ENCODE data around the gene MYO15B. TPM values are rescaled to one million over a fixed set of nuclear protein-coding genes. Genes with fewer than 3 reads are reported as not detected.

Gene MYO15B
- total and polyA plus RNA-seq, 2 of the 13 experiments (the other 11 are each of a cell fraction or from before 2014, with no cell fraction given): 2.8 to 8.1 TPM

GRCh38 chr17:75557852-75558665 lies 29.5 kb upstream of the MYO15B start (continued):
- TF ChIP-seq MTERF4 (CRISPR knock-in tag; IDR thresholded peaks at IDR 0.05) (no peak), ZGPAT (CRISPR knock-in tag; IDR thresholded peaks at IDR 0.05) (no peak; the same call in 1 of the 2 replicates), ZNF609 (CRISPR knock-in tag; IDR thresholded peaks at IDR 0.05; ENCODE audit: borderline replicate concordance) (no peak; the same call in 1 of the 2 replicates), ZNF788 (CRISPR knock-in tag; IDR thresholded peaks at IDR 0.05; ENCODE audit: borderline replicate concordance) (no peak), ASH2L (IDR thresholded peaks at IDR 0.05; ENCODE audit: insufficient read length, low read depth, low read length) (no peak), BCLAF1 (IDR thresholded peaks at IDR 0.05) (no peak), GZF1 (CRISPR knock-in tag; IDR thresholded peaks at IDR 0.05) (no peak), HOXA9 (CRISPR knock-in tag; IDR thresholded peaks at IDR 0.05; ENCODE audit: borderline replicate concordance) (no peak), SMYD3 (CRISPR knock-in tag; IDR thresholded peaks at IDR 0.05) (no peak), TOPORS (CRISPR knock-in tag; IDR thresholded peaks at IDR 0.05) (no peak), HINFP (CRISPR knock-in tag; IDR thresholded peaks at IDR 0.05; ENCODE audit: low read depth) (0 out of 2 replicates have a peak, but pooled peaks have one; percentile 11), MIER3 (CRISPR knock-in tag; IDR thresholded peaks at IDR 0.05; ENCODE audit: borderline replicate concordance) (no peak), ZNF678 (CRISPR knock-in tag; IDR thresholded peaks at IDR 0.05) (peak; percentile 65), ZNF543 (CRISPR knock-in tag; IDR thresholded peaks at IDR 0.05) (no peak), SALL2 (CRISPR knock-in tag; IDR thresholded peaks at IDR 0.05) (no peak), ZFP37 (CRISPR knock-in tag; IDR thresholded peaks at IDR 0.05; ENCODE audit: borderline replicate concordance) (no peak), ONECUT2 (CRISPR knock-in tag; IDR thresholded peaks at IDR 0.05) (no peak)

Measured in HepG2 (cell line).